ENCODE results near the gene ARSA.
"Not testable (repeated sequence)": the region's sequence is repeated elsewhere in the genome, so short reads cannot be mapped to it uniquely, and the experiment has no call there.

The ARSA gene

GRCh38 chr22:50620593-50621355, 7.2 kb downstream of the ARSA start:
- H3K27me3 ChIP-seq (ENCODE audit: insufficient read depth, low read length): no peaks in the 10 kb centered on the region
- no peaks in the 10 kb centered on the region for H3K9me3 ChIP-seq (ENCODE audit: low read length)
- TF ChIP-seq CTCF (IDR thresholded peaks at IDR 0.05; ENCODE audit: low read length) (peak; percentile 57), EZH2 (IDR thresholded peaks at IDR 0.05; ENCODE audit: borderline replicate concordance, low read length) (no peak)
- H3K4me3 ChIP-seq (ENCODE audit: low read depth, low read length, poor library complexity, severe bottlenecking): peak overlapping the region; percentile 58
- H3K9ac ChIP-seq (ENCODE audit: low read length): peak overlapping the region; percentile 66; the same call in 1 of the 2 replicates
- H3K4me2 ChIP-seq (ENCODE audit: low read length): peak overlapping the region; percentile 81
- H3K4me1 ChIP-seq (ENCODE audit: insufficient read depth, low read length, severe bottlenecking): peaks cover 38% of the 10 kb centered on the region
- no peaks in the 10 kb centered on the region for H3K79me2 ChIP-seq (ENCODE audit: insufficient read depth, low read length)
- H2AFZ ChIP-seq (ENCODE audit: low read length): no peak overlapping the region
- H3K9me2 ChIP-seq (ENCODE audit: low read depth, low read length): no peaks in the 10 kb centered on the region
- no peaks in the 10 kb centered on the region for H4K20me1 ChIP-seq (ENCODE audit: insufficient read depth, low read length)
- peak overlapping the region; percentile 92 for H3K27ac ChIP-seq (ENCODE audit: low read depth, low read length, poor library complexity, severe bottlenecking)
- peaks cover 9% of the 10 kb centered on the region; the same call in 1 of the 2 replicates for H3F3A ChIP-seq (ENCODE audit: insufficient read depth, low read length)
- H3K36me3 ChIP-seq (ENCODE audit: insufficient read depth, low read length): no peaks in the 10 kb centered on the region

- H3K9me3 ChIP-seq (ENCODE audit: low read length); H3K4me3 ChIP-seq (ENCODE audit: low read depth, low read length, poor library complexity, severe bottlenecking); H3F3A ChIP-seq (ENCODE audit: insufficient read depth, low read length); H3K27me3 ChIP-seq (ENCODE audit: insufficient read depth, low read length); H3K79me2 ChIP-seq (ENCODE audit: insufficient read depth, low read length); H3K9ac ChIP-seq (ENCODE audit: low read length); H3K9me2 ChIP-seq (ENCODE audit: low read depth, low read length); H2AFZ ChIP-seq (ENCODE audit: low read length); H4K20me1 ChIP-seq (ENCODE audit: insufficient read depth, low read length); H3K27ac ChIP-seq (ENCODE audit: low read depth, low read length, poor library complexity, severe bottlenecking); H3K36me3 ChIP-seq (ENCODE audit: insufficient read depth, low read length); H3K4me2 ChIP-seq (ENCODE audit: low read length); H3K4me1 ChIP-seq (ENCODE audit: insufficient read depth, low read length, severe bottlenecking): not testable (repeated sequence)
Observed at GRCh38 chr22:50614296-50614695, 13.7 kb downstream of the ARSA start.

GRCh38 chr22:50613291-50613981, 14.5 kb downstream of the ARSA start:
- H3K79me2 ChIP-seq (ENCODE audit: insufficient read depth, low read length): no peaks in the 10 kb centered on the region
- no peak overlapping the region for H3K27ac ChIP-seq (ENCODE audit: low read depth, low read length, poor library complexity, severe bottlenecking)
- no peak overlapping the region for H3K4me2 ChIP-seq (ENCODE audit: low read length)
- no peaks in the 10 kb centered on the region for H3K4me1 ChIP-seq (ENCODE audit: insufficient read depth, low read length, severe bottlenecking)
- no peaks in the 10 kb centered on the region for H3K27me3 ChIP-seq (ENCODE audit: insufficient read depth, low read length)
- H3F3A ChIP-seq (ENCODE audit: insufficient read depth, low read length): no peaks in the 10 kb centered on the region
- H3K9me3 ChIP-seq (ENCODE audit: low read length): no peaks in the 10 kb centered on the region
- no peak overlapping the region for H2AFZ ChIP-seq (ENCODE audit: low read length)
- H3K36me3 ChIP-seq (ENCODE audit: insufficient read depth, low read length): no peaks in the 10 kb centered on the region
- H3K9ac ChIP-seq (ENCODE audit: low read length): no peak overlapping the region
- H3K4me3 ChIP-seq (ENCODE audit: low read depth, low read length, poor library complexity, severe bottlenecking): no peak overlapping the region
- H4K20me1 ChIP-seq (ENCODE audit: insufficient read depth, low read length): no peaks in the 10 kb centered on the region
- no peak for TF ChIP-seq EZH2 (IDR thresholded peaks at IDR 0.05; ENCODE audit: borderline replicate concordance, low read length)
- no peak for TF ChIP-seq CTCF (IDR thresholded peaks at IDR 0.05; ENCODE audit: low read length)
- H3K9me2 ChIP-seq (ENCODE audit: low read depth, low read length): no peaks in the 10 kb centered on the region

All from OCI-LY1 (cell line).